HepG2 (cell line): ENCODE data around the gene SMOC1. TPM values are rescaled to one million over a fixed set of nuclear protein-coding genes. Genes with fewer than 3 reads are reported as not detected.

Experiments
- AFF4 ChIP-seq: sonication (generic); formaldehyde crosslinking; IDR thresholded peaks from 2 replicates; pipeline ENCODE4 v1.4.0; 2020; ENCODE audit warnings: missing genetic modification reagents
- ARNTL ChIP-seq: sonication (generic); formaldehyde crosslinking; IDR thresholded peaks from 2 replicates; pipeline ENCODE4 v1.4.0; 2020; ENCODE audit warnings: mild to moderate bottlenecking, missing genetic modification reagents
- ATRX ChIP-seq: sonication (generic); formaldehyde crosslinking; IDR thresholded peaks from 2 replicates; pipeline ENCODE4 v1.4.0; 2020; ENCODE audit warnings: missing genetic modification reagents, borderline replicate concordance
- ETV6 ChIP-seq: sonication (generic); formaldehyde crosslinking; conservative IDR thresholded peaks from 2 replicates; pipeline ENCODE4 v1.4.0; 2020; ENCODE audit warnings: missing genetic modification reagents
- HHEX ChIP-seq: IDR thresholded peaks from 2 replicates; pipeline ENCODE4 v1.6.1; 2016; ENCODE audit warnings: control low read depth
- IKZF4 ChIP-seq: sonication (generic); formaldehyde crosslinking; IDR thresholded peaks from 2 replicates; pipeline ENCODE4 v1.5.1; 2020; ENCODE audit warnings: borderline replicate concordance, mild to moderate bottlenecking, low read depth, missing genetic modification reagents; ENCODE audit errors: not compliant biosample characterization
- IRF9 ChIP-seq: sonication (generic); formaldehyde crosslinking; IDR thresholded peaks from 2 replicates; pipeline ENCODE4 v1.8.0; 2022; ENCODE audit warnings: missing genetic modification reagents, mild to moderate bottlenecking, borderline replicate concordance
- RBFOX2 ChIP-seq: fragments of 200-400 bp; formaldehyde crosslinking; IDR thresholded peaks from 2 replicates; pipeline ENCODE4 v1.6.1; 2017; ENCODE audit warnings: low read depth, mild to moderate bottlenecking, low read length
- SRSF9 ChIP-seq: fragments of 200-400 bp; formaldehyde crosslinking; IDR thresholded peaks from 2 replicates; pipeline ENCODE4 v1.6.1; 2018; ENCODE audit warnings: borderline replicate concordance, mild to moderate bottlenecking, low read depth, low read length; ENCODE audit not compliant: insufficient read depth, poor library complexity, severe bottlenecking
- ZKSCAN1 ChIP-seq: fragments of 150-350 bp; IDR thresholded peaks from 2 replicates; pipeline ENCODE4 v1.6.1; 2014; ENCODE audit warnings: low read length
- ZMYM2 ChIP-seq: sonication (generic); formaldehyde crosslinking; IDR thresholded peaks from 2 replicates; pipeline ENCODE4 v1.8.0; 2022; ENCODE audit warnings: mild to moderate bottlenecking, missing genetic modification reagents
- ZNF12 ChIP-seq: sonication (generic); formaldehyde crosslinking; IDR thresholded peaks from 2 replicates; pipeline ENCODE4 v1.5.0; 2020; ENCODE audit warnings: missing genetic modification reagents
- ZNF430 ChIP-seq: sonication (generic); formaldehyde crosslinking; IDR thresholded peaks from 2 replicates; pipeline ENCODE4 v1.9.0; 2021; ENCODE audit warnings: mild to moderate bottlenecking, missing genetic modification reagents
- ZNF446 ChIP-seq: sonication (generic); formaldehyde crosslinking; IDR thresholded peaks from 2 replicates; pipeline ENCODE4 v1.5.0; 2020; ENCODE audit warnings: mild to moderate bottlenecking, missing genetic modification reagents
- ZNF496 ChIP-seq: sonication (generic); formaldehyde crosslinking; IDR thresholded peaks from 2 replicates; pipeline ENCODE4 v1.8.1; 2023; ENCODE audit warnings: mild to moderate bottlenecking, moderate library complexity, missing genetic modification reagents; ENCODE audit not compliant: insufficient replicate concordance
- ZNF614 ChIP-seq: IDR thresholded peaks from 2 replicates; pipeline ENCODE4 v1.6.1; 2018; ENCODE audit warnings: missing biosample characterization, missing genetic modification reagents, inconsistent platforms, borderline replicate concordance
- polyA plus RNA-seq, 8 experiments: library from polyadenylated mRNA; depleted of rRNA in 3 of 8; stranded (reverse) in 7 of 8; unstranded in 1 of 8; fragments of >200 nt; fragmentation: Illumina TruSeq in 4 of 8; extraction: Trizol in 4 of 8; gene quantifications; 2 replicates each; pipeline versions ENCODE4 v1.2.1 to v1.2.3, GENCODE V29; 2011 to 2016; ENCODE audit warnings: low read depth in 4 of 8, missing spikeins in 1 of 8, mixed read lengths in 1 of 8; ENCODE audit not compliant: insufficient read depth in 1 of 8
- total RNA-seq, 5 experiments: library from RNA; depleted of rRNA; stranded (reverse); fragments of >200 nt; fragmentation: Illumina TruSeq; extraction: Trizol; gene quantifications; 2 replicates each; pipeline ENCODE4 v1.2.3, GENCODE V29; 2016; ENCODE audit warnings: low read depth in 1 of 5
- TF ChIP-seq, protein P1 (sequence below): sonication (generic); formaldehyde crosslinking; IDR thresholded peaks from 2 replicates; pipeline ENCODE4 v1.8.0; 2022; ENCODE audit warnings: mild to moderate bottlenecking, missing genetic modification reagents, moderate library complexity

SMOC1 gene
- total and polyA plus RNA-seq, 2 of the 13 experiments (the other 11 are each of a cell fraction or from before 2014, with no cell fraction given) = 17.8 to 35.6 TPM

DNA sequence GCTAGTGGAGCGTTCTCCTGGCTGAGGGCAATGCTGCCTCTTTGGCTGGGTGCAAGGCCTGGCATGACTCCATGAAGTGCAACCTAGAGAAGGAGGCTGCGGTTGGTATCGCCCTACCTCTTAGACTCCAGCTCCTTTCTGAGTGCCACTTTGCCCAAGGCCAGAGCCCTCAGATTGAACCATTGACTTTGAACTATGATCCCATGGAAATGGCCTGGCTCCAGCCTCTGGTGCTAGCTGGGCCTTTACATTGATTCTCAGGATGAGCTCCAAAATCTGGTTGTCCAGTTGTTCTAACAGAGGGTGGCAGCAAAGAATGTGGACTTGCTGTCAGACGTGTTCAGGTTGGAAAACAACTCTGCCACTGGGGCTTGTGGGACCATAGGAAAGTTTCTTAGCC, 16.1 kb upstream of the SMOC1 start (continued):
- TF ChIP-seq AFF4 (CRISPR knock-in tag) (no peak), RBFOX2 (no peak), IRF9 (CRISPR knock-in tag) (no peak), ZNF430 (CRISPR knock-in tag) (no peak), ZNF12 (no peak), ETV6 (CRISPR knock-in tag) (no peak), HHEX (CRISPR knock-in tag) (no peak), SRSF9 (no peak), ZMYM2 (no peak), ARNTL (no peak), ZNF614 (CRISPR knock-in tag) (0 out of 2 replicates have a peak, but pooled peaks have one; percentile 41), ZNF446 (CRISPR knock-in tag) (no peak), IKZF4 (no peak), ATRX (CRISPR knock-in tag) (no peak), ZNF496 (CRISPR knock-in tag) (no peak), ZKSCAN1 (no peak)
- TF ChIP-seq, protein P1, sequence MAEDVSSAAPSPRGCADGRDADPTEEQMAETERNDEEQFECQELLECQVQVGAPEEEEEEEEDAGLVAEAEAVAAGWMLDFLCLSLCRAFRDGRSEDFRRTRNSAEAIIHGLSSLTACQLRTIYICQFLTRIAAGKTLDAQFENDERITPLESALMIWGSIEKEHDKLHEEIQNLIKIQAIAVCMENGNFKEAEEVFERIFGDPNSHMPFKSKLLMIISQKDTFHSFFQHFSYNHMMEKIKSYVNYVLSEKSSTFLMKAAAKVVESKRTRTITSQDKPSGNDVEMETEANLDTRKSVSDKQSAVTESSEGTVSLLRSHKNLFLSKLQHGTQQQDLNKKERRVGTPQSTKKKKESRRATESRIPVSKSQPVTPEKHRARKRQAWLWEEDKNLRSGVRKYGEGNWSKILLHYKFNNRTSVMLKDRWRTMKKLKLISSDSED (CRISPR knock-in tag) = no peak
